Vagina (tissue), 2 donors: ENCODE measurements around the gene LRMDA.

Experiments used
- POLR2AphosphoS5 ChIP-seq, 2 donors: sonication (generic); formaldehyde crosslinking; IDR thresholded peaks; one replicate each; pipeline ENCODE4 v1.9.0; 2017; ENCODE audit warnings: antibody characterized with exemption in 2 of 2, mild to moderate bottlenecking in 2 of 2, low read depth in 1 of 2; ENCODE audit not compliant: insufficient read depth in 1 of 2
- TF ChIP-seq, protein P1 (sequence below), 3 experiments: fragments of 450-650 bp in 2 of 3; fragments of 200-600 bp in 1 of 3; sonication (generic) in 1 of 3; IDR thresholded peaks; one replicate each; pipeline ENCODE4 v1.5.1; 2017 to 2019; ENCODE audit warnings: antibody characterized with exemption in 3 of 3, mild to moderate bottlenecking in 2 of 3, moderate library complexity in 2 of 3

DNA sequence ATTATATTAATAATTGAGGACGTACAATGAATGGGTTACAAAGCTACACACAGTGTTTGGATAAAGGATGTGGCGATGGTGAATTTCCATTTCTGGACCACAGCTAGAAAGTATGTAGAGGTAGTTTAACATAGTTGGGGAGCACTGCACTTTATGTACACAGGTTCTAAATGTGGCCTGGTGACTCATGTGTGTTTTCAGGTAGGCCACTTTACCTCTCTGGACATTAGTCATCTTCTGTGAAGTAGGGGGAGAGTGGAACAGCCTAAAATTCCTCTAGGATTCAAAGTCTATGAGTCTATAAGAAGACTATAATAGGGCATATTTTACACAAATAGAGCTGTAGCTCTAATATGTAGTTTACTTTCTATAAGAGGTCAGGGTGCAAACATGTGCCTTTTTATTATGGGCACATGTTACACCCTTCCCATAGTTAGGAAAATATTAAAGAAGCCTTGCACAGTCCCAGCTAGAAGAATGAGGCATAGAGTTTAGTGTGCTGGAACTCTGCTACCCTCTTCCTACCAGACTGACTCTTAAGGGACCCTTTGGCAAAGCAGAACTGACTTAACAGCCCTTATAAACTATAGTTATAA lies 594.9 kb downstream of the LRMDA start:
- TF ChIP-seq, protein P1, sequence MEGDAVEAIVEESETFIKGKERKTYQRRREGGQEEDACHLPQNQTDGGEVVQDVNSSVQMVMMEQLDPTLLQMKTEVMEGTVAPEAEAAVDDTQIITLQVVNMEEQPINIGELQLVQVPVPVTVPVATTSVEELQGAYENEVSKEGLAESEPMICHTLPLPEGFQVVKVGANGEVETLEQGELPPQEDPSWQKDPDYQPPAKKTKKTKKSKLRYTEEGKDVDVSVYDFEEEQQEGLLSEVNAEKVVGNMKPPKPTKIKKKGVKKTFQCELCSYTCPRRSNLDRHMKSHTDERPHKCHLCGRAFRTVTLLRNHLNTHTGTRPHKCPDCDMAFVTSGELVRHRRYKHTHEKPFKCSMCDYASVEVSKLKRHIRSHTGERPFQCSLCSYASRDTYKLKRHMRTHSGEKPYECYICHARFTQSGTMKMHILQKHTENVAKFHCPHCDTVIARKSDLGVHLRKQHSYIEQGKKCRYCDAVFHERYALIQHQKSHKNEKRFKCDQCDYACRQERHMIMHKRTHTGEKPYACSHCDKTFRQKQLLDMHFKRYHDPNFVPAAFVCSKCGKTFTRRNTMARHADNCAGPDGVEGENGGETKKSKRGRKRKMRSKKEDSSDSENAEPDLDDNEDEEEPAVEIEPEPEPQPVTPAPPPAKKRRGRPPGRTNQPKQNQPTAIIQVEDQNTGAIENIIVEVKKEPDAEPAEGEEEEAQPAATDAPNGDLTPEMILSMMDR (IDR thresholded peaks at IDR 0.05) = no peak
- TF ChIP-seq POLR2AphosphoS5 (IDR thresholded peaks at IDR 0.05; ENCODE audit: insufficient read depth in 1 of 2, low read depth in 1 of 2) = no peak
